Right cardiac atrium (tissue), 5 donors: ENCODE results near the gene KLHL13. TPM values are rescaled to one million over a fixed set of nuclear protein-coding genes. Genes with fewer than 3 reads are reported as not detected.

ENCODE experiments used
- ATAC-seq, 2 donors: fragments of 200-7000 bp; cut with Tn5 transposase; one replicate each; pipeline versions ENCODE4 v1.8.0 to v1.9.1; 2020; ENCODE audit warnings: moderate library complexity in 2 of 2, mild to moderate bottlenecking in 1 of 2
- DNase-seq, 3 donors: peaks; one replicate each; pipeline ENCODE4 v3.0.0-alpha.2; 2020
- H3K27ac ChIP-seq: one replicate; pipeline ENCODE4 v1.5.1; 2013; ENCODE audit warnings: mild to moderate bottlenecking, low read length, control low read depth, moderate library complexity
- H3K27me3 ChIP-seq: one replicate; pipeline ENCODE4 v1.6.1; 2013; ENCODE audit not compliant: control insufficient read depth, insufficient read depth
- H3K4me1 ChIP-seq: one replicate; pipeline ENCODE4 v1.6.1; 2013; ENCODE audit warnings: low read length; ENCODE audit not compliant: control insufficient read depth, insufficient read depth
- H3K4me3 ChIP-seq: one replicate; pipeline ENCODE4 v1.5.1; 2013; ENCODE audit warnings: low read length, control low read depth
- H3K9me3 ChIP-seq: one replicate; pipeline ENCODE4 v1.6.1; 2013; ENCODE audit warnings: low read length; ENCODE audit not compliant: control insufficient read depth
- WGBS: extraction: QIAGEN DNeasy Blood & Tissue Kit; methylation state at CpG from one replicate; pipeline ENCODE4 v1.1.7; 2013; 5-methylcytosine and 5-hydroxymethylcytosine counted together
- intact Hi-C, 4 donors: fragments of 100-400 bp; cut with DNase I; formaldehyde crosslinking; loops; one replicate each; pipeline versions ENCODE4 v1.11.0 to v1.14.0; 2022 to 2023
- polyA plus RNA-seq: library from polyadenylated mRNA; stranded (reverse); fragments of 200-250 nt; gene quantifications from one replicate; pipeline ENCODE4 v1.2.3, GENCODE V29; 2013
- total RNA-seq, 4 donors: library from RNA; stranded (reverse); fragmentation: NEBNext Ultra II Directional; extraction: Animal tissue kit (Norgen Biotek cat#: 25700); gene quantifications; one replicate each; pipeline ENCODE4 v1.2.1, GENCODE V29; 2021
- donor health status: healthy with polysubstance abuse.
- donor health status: DM: no; HTN: yes; CAD: no.
- donor health status: DM: no; HTN: no; CAD: no.
- donor health status: DM: no; HTN: yes; CAD: no; lungs with severe emphysema.
- donor health status: DM: yes; HTN: yes; CAD: no.

KLHL13 gene
- total and polyA plus RNA-seq, 5 donors, result 4.0 to 13.1 (median 6.5) TPM

DNA sequence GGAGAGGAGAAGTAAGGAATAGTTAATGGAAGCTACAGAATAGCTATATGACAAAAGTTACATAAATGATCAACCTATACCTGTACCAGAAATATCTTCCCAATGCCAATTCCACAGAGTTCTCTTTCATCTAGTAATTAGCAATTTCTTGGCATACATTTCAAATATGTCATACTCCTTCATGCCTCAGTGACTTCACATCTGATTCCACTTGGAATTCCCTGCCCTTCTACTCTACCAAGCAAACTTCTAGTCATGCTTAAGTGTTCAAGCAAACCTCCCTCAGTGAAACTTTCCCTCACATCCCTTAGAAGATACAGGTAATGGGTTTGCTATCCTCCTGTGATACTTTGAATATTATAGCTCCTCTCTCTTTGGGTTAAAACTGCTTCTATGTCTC lies 127.1 kb downstream of the KLHL13 start:
- ATAC-seq, result no peak

DNA sequence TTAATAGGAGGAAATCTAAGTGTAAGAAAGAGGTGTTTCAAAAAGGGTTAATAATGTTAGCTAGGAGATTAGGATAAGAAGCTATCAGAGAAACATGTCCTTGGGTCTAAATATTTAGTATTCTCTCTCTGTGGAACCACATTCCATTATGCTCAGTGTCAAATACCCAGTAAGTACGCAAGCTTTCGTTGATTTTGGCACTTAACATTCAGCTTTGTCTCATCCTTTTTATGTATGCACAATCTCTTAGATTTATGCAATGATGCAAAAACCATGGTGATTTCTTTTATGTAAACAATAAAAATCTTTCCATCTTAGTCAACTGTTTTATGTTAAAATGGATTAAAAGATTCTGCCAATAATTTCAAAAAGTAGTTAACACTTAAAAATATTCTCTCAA lies 129.2 kb downstream of the KLHL13 start:
- ATAC-seq, result no peak
- H3K27ac ChIP-seq, result no peak overlapping the region
- 36% methylated on average over 2 of the region's 2 CpGs for WGBS
- no peak overlapping the region for H3K4me3 ChIP-seq
- intact Hi-C loops, result no loop called here
- H3K9me3 ChIP-seq, result no peaks in the 10 kb centered on the region
- peaks cover 1% of the 10 kb centered on the region for H3K4me1 ChIP-seq
- no peaks in the 10 kb centered on the region for H3K27me3 ChIP-seq
- DNase-seq, result no peak

More for the DNA sequence above, 127.1 kb downstream of the KLHL13 start:
- H3K4me3 ChIP-seq, result no peak overlapping the region
- intact Hi-C loops, result no loop called here
- H3K4me1 ChIP-seq, result no peaks in the 10 kb centered on the region
- no peak for DNase-seq
- no peaks in the 10 kb centered on the region for H3K27me3 ChIP-seq
- no peak overlapping the region for H3K27ac ChIP-seq
- no peaks in the 10 kb centered on the region for H3K9me3 ChIP-seq

DNA sequence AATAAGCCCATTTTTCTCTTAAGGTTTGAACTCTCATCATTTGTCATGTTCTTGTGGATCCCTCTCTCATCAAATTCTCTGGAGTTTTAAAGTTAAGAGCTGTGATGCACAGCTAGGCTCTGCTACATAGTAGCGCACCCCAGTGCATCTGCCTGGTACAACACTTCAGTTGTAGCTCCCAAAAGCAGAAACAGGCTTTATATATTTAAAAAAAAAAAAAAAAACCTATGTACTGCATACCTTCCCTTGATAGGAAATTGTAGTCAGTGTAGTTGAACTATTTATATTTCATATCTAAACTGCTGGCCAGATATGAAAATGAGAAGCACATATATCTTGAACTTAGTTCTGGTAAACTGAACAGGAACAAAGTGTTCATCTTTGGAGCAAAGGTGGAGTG lies 131.4 kb downstream of the KLHL13 start:
- Histone ChIP-seq H3K27me3 (no peaks in the 10 kb centered on the region), H3K4me3 (no peak overlapping the region), H3K9me3 (no peaks in the 10 kb centered on the region), H3K4me1 (peaks cover 1% of the 10 kb centered on the region), H3K27ac (no peak overlapping the region)
- intact Hi-C loops, result no loop called here
- no peak for ATAC-seq
- 43% methylated on average over 1 of the region's 1 CpG for WGBS
- DNase-seq, result peak in 1 of 3 donors; percentile 34

DNA sequence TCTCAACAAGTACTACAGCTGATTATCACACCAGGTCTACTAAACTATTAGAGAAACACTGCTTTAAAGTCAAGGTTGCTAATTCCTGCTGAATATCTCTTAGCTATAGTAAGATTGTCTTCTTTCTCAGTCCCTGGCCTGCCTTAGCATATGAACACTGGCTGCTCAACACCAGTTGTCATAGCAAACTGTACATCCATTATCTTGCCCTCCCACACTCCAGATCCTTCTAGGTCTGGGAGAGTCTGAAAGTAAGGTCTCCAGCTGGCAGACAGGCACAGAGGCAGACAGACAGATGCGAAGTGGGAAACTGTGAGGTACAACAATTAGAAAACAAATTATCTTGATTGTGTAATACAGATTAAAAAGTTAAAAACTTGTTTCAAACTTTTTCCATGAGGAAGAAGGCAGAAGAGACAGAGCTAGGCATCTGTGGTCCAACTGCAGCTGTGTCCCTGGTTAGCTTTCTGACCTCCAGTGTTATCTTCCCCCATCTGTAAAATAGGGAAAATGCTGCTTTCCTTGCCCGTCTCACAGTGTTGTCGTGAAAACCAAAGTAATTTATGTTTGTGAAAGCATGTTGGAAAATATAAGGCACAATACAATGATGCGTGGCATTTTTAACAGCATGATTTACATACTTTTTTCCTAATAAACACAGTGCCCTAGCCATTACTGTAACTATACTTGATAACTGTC lies 133.8 kb downstream of the KLHL13 start:
- WGBS, result 58% methylated on average over 4 of the region's 4 CpGs
- Histone ChIP-seq H3K27me3 (no peaks in the 10 kb centered on the region), H3K4me3 (no peak overlapping the region), H3K4me1 (peaks cover 3% of the 10 kb centered on the region), H3K9me3 (no peaks in the 10 kb centered on the region), H3K27ac (no peak overlapping the region)
- intact Hi-C loops, result no loop called here
- DNase-seq (no peak), ATAC-seq (no peak)

DNA sequence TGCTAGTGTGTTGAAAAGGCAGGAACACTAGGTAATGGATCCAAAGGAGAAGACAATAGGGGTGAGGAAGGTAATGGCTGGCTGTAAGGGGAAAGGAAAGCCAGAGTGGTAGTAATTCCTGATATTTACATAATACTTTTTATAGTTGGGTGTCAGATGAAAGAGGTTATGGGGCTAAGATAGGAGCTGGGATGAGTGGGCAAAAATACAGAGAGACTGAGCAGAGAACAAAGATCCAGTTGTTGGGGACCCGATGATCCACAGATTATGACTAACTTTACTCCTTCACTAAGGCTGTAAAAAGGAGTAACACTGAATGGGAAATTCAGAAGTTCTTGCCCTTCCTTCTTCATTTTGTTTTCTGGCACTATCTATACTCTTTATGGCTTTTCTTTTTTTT lies 138.2 kb downstream of the KLHL13 start:
- 92% methylated on average over 1 of the region's 1 CpG for WGBS

DNA sequence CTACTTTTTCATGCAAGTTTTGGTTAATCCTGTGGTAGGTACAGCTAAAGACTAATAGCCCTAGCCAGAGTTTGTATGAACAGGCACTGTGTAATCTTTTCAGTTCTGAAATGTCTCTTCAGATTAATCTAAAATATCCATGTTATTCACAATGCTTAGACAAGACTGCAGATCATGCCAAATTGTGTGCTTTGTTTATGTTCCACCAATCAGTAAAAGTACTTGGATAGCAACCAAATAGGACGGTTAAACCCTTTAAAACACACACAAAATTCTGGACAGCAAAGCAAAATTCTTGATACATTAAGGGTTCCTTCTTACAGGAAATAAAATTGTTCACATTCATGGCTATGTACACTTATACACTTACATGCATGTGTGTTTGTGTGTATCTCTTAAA lies 139.1 kb downstream of the KLHL13 start:
- no peak overlapping the region for H3K4me3 ChIP-seq
- H3K27me3 ChIP-seq, result no peaks in the 10 kb centered on the region
- no peak for ATAC-seq
- H3K4me1 ChIP-seq, result peaks cover 2% of the 10 kb centered on the region
- 18% methylated on average over 1 of the region's 1 CpG for WGBS
- no peaks in the 10 kb centered on the region for H3K9me3 ChIP-seq
- no peak overlapping the region for H3K27ac ChIP-seq
- intact Hi-C loops, result no loop called here
- no peak for DNase-seq

More for the DNA sequence above, 138.2 kb downstream of the KLHL13 start:
- intact Hi-C loops, result no loop called here
- Histone ChIP-seq H3K4me1 (peaks cover 3% of the 10 kb centered on the region), H3K27me3 (no peaks in the 10 kb centered on the region), H3K27ac (no peak overlapping the region), H3K4me3 (no peak overlapping the region), H3K9me3 (no peaks in the 10 kb centered on the region)
- no peak for ATAC-seq
- no peak for DNase-seq

DNA sequence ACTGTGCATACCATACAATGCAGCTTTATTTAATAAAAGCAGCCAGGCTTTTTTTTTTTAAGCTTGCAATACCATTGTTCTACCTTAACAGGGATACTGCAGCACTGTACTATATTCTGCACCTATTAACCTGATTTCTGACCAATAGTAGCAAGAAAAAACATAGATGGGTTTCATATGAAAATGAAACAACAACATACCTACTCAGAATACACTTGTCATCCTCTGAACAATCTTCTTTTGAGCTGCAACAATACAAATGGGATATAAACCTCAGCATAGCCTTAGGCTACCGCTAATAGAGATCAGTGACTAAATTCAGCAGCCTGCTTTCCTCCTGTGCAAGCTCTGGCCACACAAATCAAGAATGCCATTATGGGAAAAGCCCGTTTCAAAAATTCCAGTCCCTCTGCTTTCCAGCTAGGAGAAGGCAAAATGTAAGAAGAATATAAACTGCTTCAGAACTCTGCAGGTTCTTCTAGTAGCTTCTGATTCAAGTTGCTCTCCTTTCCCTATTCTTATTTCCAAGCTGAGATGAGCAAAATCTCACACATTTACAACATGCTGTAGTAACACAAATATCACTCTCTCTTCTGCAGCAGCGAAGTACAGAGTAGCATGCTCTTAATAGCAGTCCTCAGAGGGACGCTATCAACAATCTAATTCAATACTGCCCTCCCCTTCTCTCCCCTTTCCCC lies 143.4 kb downstream of the KLHL13 start:
- Histone ChIP-seq H3K4me1 (peaks cover 1% of the 10 kb centered on the region), H3K27ac (no peak overlapping the region), H3K9me3 (no peaks in the 10 kb centered on the region), H3K27me3 (no peaks in the 10 kb centered on the region), H3K4me3 (peak overlapping the region; percentile 35)
- 29% methylated on average over 4 of the region's 4 CpGs for WGBS
- ATAC-seq (peak in 1 of 2 donors; percentile 20), DNase-seq (no peak)
- intact Hi-C loops, result no loop called here

DNA sequence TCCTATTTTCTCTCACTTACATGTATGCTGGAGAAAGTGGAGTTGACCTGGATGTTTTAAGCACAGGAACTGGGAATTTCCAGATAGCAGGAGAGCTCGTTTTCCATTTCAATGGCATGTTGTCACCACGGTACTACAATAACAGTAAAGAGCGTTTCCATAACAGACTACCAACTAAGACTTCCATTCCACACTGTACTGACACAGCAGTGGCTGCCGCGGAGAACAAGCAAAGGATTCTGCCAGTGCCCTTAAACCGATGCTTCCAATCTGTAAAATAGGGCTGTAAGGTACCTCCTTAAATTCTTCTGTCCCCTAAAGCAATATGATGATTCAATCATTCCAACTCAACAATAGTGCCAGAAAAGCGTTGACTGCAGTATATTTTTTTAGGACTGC lies 143.9 kb downstream of the KLHL13 start:
- Histone ChIP-seq H3K27me3 (no peaks in the 10 kb centered on the region), H3K9me3 (no peaks in the 10 kb centered on the region), H3K4me1 (no peaks in the 10 kb centered on the region), H3K27ac (no peak overlapping the region), H3K4me3 (peak overlapping the region; percentile 4)
- WGBS, result 30% methylated on average over 7 of the region's 7 CpGs
- intact Hi-C loops, result no loop called here
- peak; percentile 64 to 74 for ATAC-seq
- peak in 1 of 3 donors; percentile 4 for DNase-seq

DNA sequence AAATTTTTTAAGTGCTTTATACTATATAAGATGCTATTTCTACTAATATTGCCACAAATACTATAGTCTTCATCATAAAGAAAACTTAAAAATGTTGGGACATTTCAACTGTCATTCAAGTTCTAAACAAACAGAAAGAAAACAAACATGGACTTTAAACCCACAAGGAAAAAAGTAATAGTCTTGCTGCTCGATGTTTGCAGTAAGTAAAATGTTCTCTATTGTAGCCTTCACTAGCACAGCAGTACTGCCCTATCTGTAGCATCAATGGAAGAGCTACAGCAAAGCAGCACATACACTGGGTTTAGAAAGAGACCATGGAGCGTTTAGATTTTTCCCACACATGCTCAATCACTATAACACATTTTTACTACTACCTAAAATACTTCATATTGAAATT lies 146.8 kb downstream of the KLHL13 start:
- intact Hi-C loops, result no loop called here
- Histone ChIP-seq H3K27ac (no peak overlapping the region), H3K4me3 (no peak overlapping the region), H3K27me3 (no peaks in the 10 kb centered on the region), H3K4me1 (no peaks in the 10 kb centered on the region), H3K9me3 (no peaks in the 10 kb centered on the region)
- no peak for ATAC-seq
- 77% methylated on average over 2 of the region's 2 CpGs for WGBS
- DNase-seq, result no peak

DNA sequence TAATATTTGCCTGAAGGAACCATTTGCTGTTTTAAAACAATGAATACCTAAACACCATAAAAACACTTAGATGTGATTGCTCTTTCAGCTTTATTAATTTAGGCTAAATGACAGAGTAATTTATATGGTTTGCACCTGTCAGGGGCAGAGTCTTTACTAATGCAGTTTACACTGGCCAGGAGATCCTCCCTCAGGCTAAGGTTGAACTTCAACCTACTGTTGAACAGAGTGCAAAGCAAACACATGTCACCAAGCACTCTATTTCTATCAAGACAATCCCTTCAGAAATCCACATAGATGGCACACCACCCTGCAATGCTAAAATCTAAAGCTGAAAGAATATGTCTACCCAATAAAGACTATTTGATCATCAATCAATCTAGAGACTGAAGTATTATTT lies 147.3 kb downstream of the KLHL13 start:
- Histone ChIP-seq H3K27ac (no peak overlapping the region), H3K4me3 (no peak overlapping the region), H3K27me3 (no peaks in the 10 kb centered on the region), H3K9me3 (no peaks in the 10 kb centered on the region), H3K4me1 (no peaks in the 10 kb centered on the region)
- no peak for ATAC-seq
- DNase-seq, result no peak
- intact Hi-C loops, result no loop called here

DNA sequence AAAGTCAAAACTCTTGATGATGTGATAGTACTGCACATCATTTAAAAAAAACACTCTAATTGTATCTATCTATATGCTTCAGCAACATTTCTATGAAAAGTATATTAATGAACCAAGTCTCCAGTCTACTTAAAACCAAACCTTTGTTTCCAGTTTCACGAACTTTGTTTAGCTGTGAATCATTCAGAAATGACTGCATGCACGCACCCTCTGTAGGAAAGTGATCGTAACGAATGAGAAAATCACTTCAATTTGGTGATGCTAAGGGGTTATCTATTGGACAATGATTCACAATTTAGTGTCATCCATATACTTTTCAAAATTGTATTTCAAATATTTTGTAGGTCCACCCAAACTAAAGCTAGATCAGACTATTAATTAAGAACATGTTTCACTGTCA lies 157.6 kb downstream of the KLHL13 start:
- H3K4me1 ChIP-seq, result no peaks in the 10 kb centered on the region
- no peaks in the 10 kb centered on the region for H3K27me3 ChIP-seq
- intact Hi-C loops, result no loop called here
- 87% methylated on average over 4 of the region's 4 CpGs for WGBS
- ATAC-seq (no peak), DNase-seq (no peak)
- H3K4me3 ChIP-seq, result no peak overlapping the region
- H3K27ac ChIP-seq, result no peak overlapping the region
- H3K9me3 ChIP-seq, result no peaks in the 10 kb centered on the region
